DND-41 (cell line): ENCODE measurements around the gene ZNF697.

Source experiments
- CTCF ChIP-seq: IDR thresholded peaks from 2 replicates; pipeline ENCODE4 v1.5.1; 2012; ENCODE audit warnings: borderline replicate concordance, low read length, moderate library complexity, mild to moderate bottlenecking; ENCODE audit not compliant: poor library complexity, severe bottlenecking; ENCODE audit errors: extremely low read depth
- EZH2 ChIP-seq: IDR thresholded peaks from 3 replicates; pipeline ENCODE4 v1.6.1; 2012; ENCODE audit warnings: borderline replicate concordance, low read depth, mild to moderate bottlenecking, moderate library complexity, low read length, inconsistent platforms; ENCODE audit not compliant: severe bottlenecking

GRCh38 chr1:119622311-119623192, 25.5 kb downstream of the ZNF697 start:
- TF ChIP-seq CTCF (no peak), EZH2 (no peak)
